Measurements from ENCODE around the gene PHLDB1. TPM values are rescaled to one million over a fixed set of nuclear protein-coding genes. Genes with fewer than 3 reads are reported as not detected.

PHLDB1 gene
- total RNA-seq, 1 experiment from 2014 or later, result 36.2 TPM

DNA sequence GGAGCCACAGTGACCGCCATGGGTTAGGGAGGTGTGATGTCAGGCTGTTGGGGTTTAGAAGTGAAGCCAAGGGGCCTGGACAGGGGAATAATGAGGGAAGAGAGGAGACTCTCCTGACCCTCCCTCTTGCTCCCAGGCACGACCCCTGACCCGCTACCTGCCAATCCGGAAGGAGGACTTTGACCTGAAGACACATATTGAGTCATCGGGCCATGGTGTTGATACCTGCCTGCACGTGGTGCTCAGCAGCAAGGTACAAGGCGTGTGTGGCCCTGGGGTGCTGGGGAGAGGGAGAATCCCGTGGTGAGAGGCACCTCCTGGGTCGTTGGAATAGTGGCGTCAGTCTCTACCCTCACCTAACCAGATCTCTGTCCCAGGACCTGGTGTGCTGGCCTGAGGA is 42.5 kb downstream of the PHLDB1 start:
- peaks cover 14 to 18% of the 10 kb centered on the region in 2 experiments; a peak in 3 of 4 replicates for H3K36me3 ChIP-seq (ENCODE audit: control insufficient read depth in 1 of 2, insufficient read depth in 2 of 2, low read length in 2 of 2)
- RAD21 ChIA-PET (ENCODE audit: low non-redundant PET in 1 of 2, low total read pairs in 2 of 2, uncharacterized antibody in 2 of 2, unreplicated experiment in 2 of 2), result no interaction called here
- H2AFZ ChIP-seq (ENCODE audit: low read depth, low read length, poor library complexity, severe bottlenecking), result no peak overlapping the region
- H3K27me3 ChIP-seq (ENCODE audit: insufficient read depth, low read length), result no peaks in the 10 kb centered on the region
- H3K79me2 ChIP-seq (ENCODE audit: insufficient read depth, low read length), result no peaks in the 10 kb centered on the region
- DNase-seq (ENCODE audit: low read depth, low spot score) (no peak), ATAC-seq (no peak)
- H3K9me3 ChIP-seq (ENCODE audit: control insufficient read depth in 1 of 2, insufficient read depth in 1 of 2, low read depth in 1 of 2, low read length in 2 of 2), result no peaks in the 10 kb centered on the region
- POLR2A ChIA-PET, result no interaction called here
- H3K27ac ChIP-seq (ENCODE audit: low read depth, low read length), result no peak overlapping the region
- CTCF ChIA-PET, result no interaction called here
- H3K4me3 ChIP-seq (replicated peaks in 1 of 2; ENCODE audit: low read depth in 1 of 2, low read length in 2 of 2), result no peak overlapping the region
- H3K4me2 ChIP-seq (ENCODE audit: low read length), result no peak overlapping the region
- intact Hi-C loops (cut with micrococcal nuclease), result no loop called here
- no peak overlapping the region for H3K9ac ChIP-seq (ENCODE audit: low read length)
- TF ChIP-seq, protein P1, sequence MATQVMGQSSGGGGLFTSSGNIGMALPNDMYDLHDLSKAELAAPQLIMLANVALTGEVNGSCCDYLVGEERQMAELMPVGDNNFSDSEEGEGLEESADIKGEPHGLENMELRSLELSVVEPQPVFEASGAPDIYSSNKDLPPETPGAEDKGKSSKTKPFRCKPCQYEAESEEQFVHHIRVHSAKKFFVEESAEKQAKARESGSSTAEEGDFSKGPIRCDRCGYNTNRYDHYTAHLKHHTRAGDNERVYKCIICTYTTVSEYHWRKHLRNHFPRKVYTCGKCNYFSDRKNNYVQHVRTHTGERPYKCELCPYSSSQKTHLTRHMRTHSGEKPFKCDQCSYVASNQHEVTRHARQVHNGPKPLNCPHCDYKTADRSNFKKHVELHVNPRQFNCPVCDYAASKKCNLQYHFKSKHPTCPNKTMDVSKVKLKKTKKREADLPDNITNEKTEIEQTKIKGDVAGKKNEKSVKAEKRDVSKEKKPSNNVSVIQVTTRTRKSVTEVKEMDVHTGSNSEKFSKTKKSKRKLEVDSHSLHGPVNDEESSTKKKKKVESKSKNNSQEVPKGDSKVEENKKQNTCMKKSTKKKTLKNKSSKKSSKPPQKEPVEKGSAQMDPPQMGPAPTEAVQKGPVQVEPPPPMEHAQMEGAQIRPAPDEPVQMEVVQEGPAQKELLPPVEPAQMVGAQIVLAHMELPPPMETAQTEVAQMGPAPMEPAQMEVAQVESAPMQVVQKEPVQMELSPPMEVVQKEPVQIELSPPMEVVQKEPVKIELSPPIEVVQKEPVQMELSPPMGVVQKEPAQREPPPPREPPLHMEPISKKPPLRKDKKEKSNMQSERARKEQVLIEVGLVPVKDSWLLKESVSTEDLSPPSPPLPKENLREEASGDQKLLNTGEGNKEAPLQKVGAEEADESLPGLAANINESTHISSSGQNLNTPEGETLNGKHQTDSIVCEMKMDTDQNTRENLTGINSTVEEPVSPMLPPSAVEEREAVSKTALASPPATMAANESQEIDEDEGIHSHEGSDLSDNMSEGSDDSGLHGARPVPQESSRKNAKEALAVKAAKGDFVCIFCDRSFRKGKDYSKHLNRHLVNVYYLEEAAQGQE (IDR thresholded peaks at IDR 0.05; ENCODE audit: low read depth), result no peak
- no peak for TF ChIP-seq CBX3 (IDR thresholded peaks at IDR 0.05; ENCODE audit: low read depth)
- TF ChIP-seq TCF7L2 (IDR thresholded peaks at IDR 0.05; ENCODE audit: borderline replicate concordance, extremely low read depth, insufficient read depth, insufficient read length), result no peak
- no peak for TF ChIP-seq RAD21 (IDR thresholded peaks at IDR 0.05; ENCODE audit: low read depth)
- no peaks in the 10 kb centered on the region for H4K20me1 ChIP-seq (ENCODE audit: insufficient read depth)
- BruUV-seq (replicated peaks), result no TSS peak
- peaks cover 0 to 8% of the 10 kb centered on the region in 2 experiments; a peak in 1 of 4 replicates for H3K4me1 ChIP-seq (ENCODE audit: control insufficient read depth in 1 of 2, insufficient read depth in 2 of 2, low read length in 2 of 2)
- H3K9me2 ChIP-seq (ENCODE audit: insufficient read depth), result no peaks in the 10 kb centered on the region

DNA sequence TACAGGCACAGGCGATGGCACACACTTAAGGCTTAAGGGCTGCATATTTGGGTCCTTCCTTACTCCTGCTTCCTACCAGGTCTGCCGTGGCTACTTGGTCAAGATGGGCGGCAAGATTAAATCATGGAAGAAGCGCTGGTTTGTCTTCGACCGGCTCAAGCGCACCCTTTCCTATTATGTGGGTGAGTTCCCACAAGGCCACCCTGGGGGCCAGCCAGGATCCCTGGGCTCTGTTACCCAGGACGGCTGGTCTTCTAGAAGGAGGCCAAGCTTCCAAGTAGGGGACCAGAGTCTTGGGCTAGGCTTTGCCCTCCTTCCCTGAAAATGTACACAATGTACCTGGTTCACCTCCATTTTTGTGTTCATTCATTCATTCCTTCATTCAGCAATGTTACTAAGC is 43.0 kb downstream of the PHLDB1 start:
- BruUV-seq (replicated peaks), result no TSS peak
- Histone ChIP-seq H3K27me3 (ENCODE audit: insufficient read depth, low read length) (no peaks in the 10 kb centered on the region), H3K4me2 (ENCODE audit: low read length) (no peak overlapping the region), H3K79me2 (ENCODE audit: insufficient read depth, low read length) (no peaks in the 10 kb centered on the region), H3K27ac (ENCODE audit: low read depth, low read length) (no peak overlapping the region), H3K9me3 (ENCODE audit: control insufficient read depth in 1 of 2, insufficient read depth in 1 of 2, low read depth in 1 of 2, low read length in 2 of 2) (no peaks in the 10 kb centered on the region), H3K4me1 (ENCODE audit: control insufficient read depth in 1 of 2, insufficient read depth in 2 of 2, low read length in 2 of 2) (peaks cover 0 to 8% of the 10 kb centered on the region in 2 experiments; a peak in 1 of 4 replicates), H2AFZ (ENCODE audit: low read depth, low read length, poor library complexity, severe bottlenecking) (no peak overlapping the region), H3K4me3 (replicated peaks in 1 of 2; ENCODE audit: low read depth in 1 of 2, low read length in 2 of 2) (no peak overlapping the region), H3K9me2 (ENCODE audit: insufficient read depth) (no peaks in the 10 kb centered on the region), H4K20me1 (ENCODE audit: insufficient read depth) (no peaks in the 10 kb centered on the region), H3K9ac (ENCODE audit: low read length) (no peak overlapping the region), H3K36me3 (ENCODE audit: control insufficient read depth in 1 of 2, insufficient read depth in 2 of 2, low read length in 2 of 2) (peaks cover 14 to 18% of the 10 kb centered on the region in 2 experiments; a peak in 3 of 4 replicates)
- DNase-seq (ENCODE audit: low read depth, low spot score) (no peak), ATAC-seq (no peak)
- POLR2A ChIA-PET, result no interaction called here
- RAD21 ChIA-PET (ENCODE audit: low non-redundant PET in 1 of 2, low total read pairs in 2 of 2, uncharacterized antibody in 2 of 2, unreplicated experiment in 2 of 2), result no interaction called here
- intact Hi-C loops (cut with micrococcal nuclease), result no loop called here
- CTCF ChIA-PET, result no interaction called here
- TF ChIP-seq JUND (IDR thresholded peaks at IDR 0.05) (no peak), SRF (IDR thresholded peaks at IDR 0.05; ENCODE audit: low read depth) (no peak), ZNF274 (IDR thresholded peaks at IDR 0.05; ENCODE audit: low read depth, low read length) (no peak), RAD21 (IDR thresholded peaks at IDR 0.05; ENCODE audit: low read depth) (no peak)

Data from HCT116 (cell line).